Neuron (in vitro differentiated cells): ENCODE measurements around the gene CYBC1.
A peak's percentile ranks its signal among the peaks of the same experiment; 100 is the strongest.

Experiments
- H2AFZ ChIP-seq: one replicate; pipeline ENCODE4 v1.6.1; 2013; ENCODE audit warnings: low read depth, mild to moderate bottlenecking, inconsistent platforms, low read length, moderate library complexity
- H3K27me3 ChIP-seq: one replicate; pipeline ENCODE4 v1.6.1; 2013; ENCODE audit warnings: low read length; ENCODE audit not compliant: insufficient read depth
- H3K36me3 ChIP-seq: one replicate; pipeline ENCODE4 v1.6.1; 2013; ENCODE audit warnings: low read length; ENCODE audit not compliant: insufficient read depth
- H3K4me1 ChIP-seq: one replicate; pipeline ENCODE4 v1.6.1; 2013; ENCODE audit warnings: low read length; ENCODE audit not compliant: insufficient read depth
- H3K4me3 ChIP-seq: 2 replicates; pipeline ENCODE4 v1.5.1; 2013; ENCODE audit warnings: mild to moderate bottlenecking, low read length, moderate library complexity
- H3K9me3 ChIP-seq: one replicate; pipeline ENCODE4 v1.6.1; 2013; ENCODE audit warnings: low read length

The CYBC1 gene

GRCh38 chr17:82452162-82452561, 1.6 kb upstream of the CYBC1 start:
- Histone ChIP-seq H3K9me3 (no peaks in the 10 kb centered on the region), H3K4me1 (peaks cover 18% of the 10 kb centered on the region), H3K4me3 (no peak overlapping the region), H3K27me3 (no peaks in the 10 kb centered on the region), H3K36me3 (peaks cover 9% of the 10 kb centered on the region), H2AFZ (no peak overlapping the region)

- Histone ChIP-seq H3K36me3 (peaks cover 14% of the 10 kb centered on the region), H3K9me3 (no peaks in the 10 kb centered on the region), H3K4me3 (peak overlapping the region; percentile 82), H3K27me3 (no peaks in the 10 kb centered on the region), H2AFZ (peak overlapping the region; percentile 42), H3K4me1 (peaks cover 16% of the 10 kb centered on the region)
These were observed 632 bp downstream of the CYBC1 start for GRCh38 chr17:82449883-82450356.

GRCh38 chr17:82449131-82449882, 1.2 kb downstream of the CYBC1 start:
- H3K4me3 ChIP-seq: peak overlapping the region; percentile 82
- no peaks in the 10 kb centered on the region for H3K9me3 ChIP-seq

GRCh38 chr17:82447876-82448275, 2.7 kb downstream of the CYBC1 start:
- Histone ChIP-seq H3K4me1 (peaks cover 16% of the 10 kb centered on the region), H2AFZ (no peak overlapping the region), H3K9me3 (no peaks in the 10 kb centered on the region), H3K27me3 (no peaks in the 10 kb centered on the region), H3K36me3 (peaks cover 32% of the 10 kb centered on the region), H3K4me3 (no peak overlapping the region)

More at GRCh38 chr17:82449131-82449882, 1.2 kb downstream of the CYBC1 start:
- no peaks in the 10 kb centered on the region for H3K27me3 ChIP-seq
- peaks cover 20% of the 10 kb centered on the region for H3K36me3 ChIP-seq
- no peak overlapping the region for H2AFZ ChIP-seq
- peaks cover 16% of the 10 kb centered on the region for H3K4me1 ChIP-seq

GRCh38 chr17:82446649-82447048, 3.9 kb downstream of the CYBC1 start:
- no peaks in the 10 kb centered on the region for H3K27me3 ChIP-seq
- peaks cover 16% of the 10 kb centered on the region for H3K4me1 ChIP-seq
- H2AFZ ChIP-seq: no peak overlapping the region
- H3K9me3 ChIP-seq: no peaks in the 10 kb centered on the region
- no peak overlapping the region for H3K4me3 ChIP-seq
- H3K36me3 ChIP-seq: peaks cover 40% of the 10 kb centered on the region

- Histone ChIP-seq H3K4me3 (no peak overlapping the region), H3K4me1 (peaks cover 13% of the 10 kb centered on the region), H2AFZ (no peak overlapping the region), H3K27me3 (no peaks in the 10 kb centered on the region), H3K36me3 (peaks cover 40% of the 10 kb centered on the region), H3K9me3 (no peaks in the 10 kb centered on the region)
These were observed 4.4 kb downstream of the CYBC1 start for GRCh38 chr17:82446124-82446523.

GRCh38 chr17:82445542-82445941, 5.0 kb downstream of the CYBC1 start:
- no peaks in the 10 kb centered on the region for H3K9me3 ChIP-seq
- H3K27me3 ChIP-seq: no peaks in the 10 kb centered on the region
- peaks cover 40% of the 10 kb centered on the region for H3K36me3 ChIP-seq

GRCh38 chr17:82444941-82445521, 5.5 kb downstream of the CYBC1 start:
- H3K27me3 ChIP-seq: no peaks in the 10 kb centered on the region
- H3K9me3 ChIP-seq: no peaks in the 10 kb centered on the region
- peaks cover 40% of the 10 kb centered on the region for H3K36me3 ChIP-seq
- no peak overlapping the region for H3K4me3 ChIP-seq
- H3K4me1 ChIP-seq: peaks cover 9% of the 10 kb centered on the region
- no peak overlapping the region for H2AFZ ChIP-seq

More at GRCh38 chr17:82445542-82445941, 5.0 kb downstream of the CYBC1 start:
- Histone ChIP-seq H3K4me1 (peaks cover 10% of the 10 kb centered on the region), H2AFZ (no peak overlapping the region), H3K4me3 (no peak overlapping the region)

GRCh38 chr17:82444284-82444893, 6.2 kb downstream of the CYBC1 start:
- Histone ChIP-seq H3K4me1 (peaks cover 3% of the 10 kb centered on the region), H3K9me3 (no peaks in the 10 kb centered on the region), H3K27me3 (no peaks in the 10 kb centered on the region), H2AFZ (no peak overlapping the region), H3K36me3 (peaks cover 40% of the 10 kb centered on the region), H3K4me3 (no peak overlapping the region)

- Histone ChIP-seq H3K36me3 (peaks cover 37% of the 10 kb centered on the region), H3K4me3 (no peak overlapping the region), H3K4me1 (no peaks in the 10 kb centered on the region), H2AFZ (no peak overlapping the region), H3K9me3 (no peaks in the 10 kb centered on the region), H3K27me3 (no peaks in the 10 kb centered on the region)
These were observed 6.9 kb downstream of the CYBC1 start for GRCh38 chr17:82443465-82444283.

GRCh38 chr17:82442643-82443464, 7.7 kb downstream of the CYBC1 start:
- no peak overlapping the region for H3K4me3 ChIP-seq
- peaks cover 34% of the 10 kb centered on the region for H3K36me3 ChIP-seq
- no peak overlapping the region for H2AFZ ChIP-seq
- no peaks in the 10 kb centered on the region for H3K9me3 ChIP-seq
- no peaks in the 10 kb centered on the region for H3K27me3 ChIP-seq
- H3K4me1 ChIP-seq: no peaks in the 10 kb centered on the region
